Caco-2 (cell line): Measurements from ENCODE around the gene ARFGEF2. TPM values are rescaled to one million over a fixed set of nuclear protein-coding genes. Genes with fewer than 3 reads are reported as not detected.
"Not testable (repeated sequence)": the region's sequence is repeated elsewhere in the genome, so short reads cannot be mapped to it uniquely, and the experiment has no call there.

Experiments
- BruUV-seq: library from RNA; stranded (reverse); fragments of 400-500 nt; replicated peaks from 2 replicates; lab custom pipeline; 2021; lab: Mats Ljungman, UMichigan
- CTCF ChIA-PET: fragments of 300-600 bp; sonication (Branson Sonifier 250); formaldehyde crosslinking; loops from one replicate; lab custom pipeline; 2022; ENCODE audit warnings: antibody characterized with exemption; lab: Charles Lee
- POLR2A ChIA-PET: fragments of 300-600 bp; sonication (Branson Sonifier 250); formaldehyde crosslinking; loops from one replicate; lab custom pipeline; 2022; ENCODE audit warnings: antibody characterized with exemption; lab: Charles Lee
- DNase-seq, 2 experiments: peaks; one replicate each; pipeline versions ENCODE4 v3.0.0 to v3.0.0-alpha.2; 2020 to 2022
- H3K27me3 ChIP-seq: replicated peaks from 2 replicates; pipeline ENCODE4 v1.6.0; 2011; ENCODE audit warnings: low read length; ENCODE audit not compliant: control insufficient read depth, insufficient read depth
- H3K36me3 ChIP-seq: 2 replicates; pipeline ENCODE4 v1.5.1; 2011; ENCODE audit warnings: low read length; ENCODE audit not compliant: control insufficient read depth, insufficient read depth
- H3K4me1 ChIP-seq: fragments of 250-450 bp; sonication (Bioruptor Pico); 2 replicates; pipeline ENCODE4 v1.5.1; 2020; ENCODE audit warnings: mild to moderate bottlenecking
- H3K4me3 ChIP-seq: 2 replicates; pipeline ENCODE4 v1.5.1; 2011; ENCODE audit warnings: low read depth, mild to moderate bottlenecking, control low read depth, low read length
- H3K9me3 ChIP-seq: fragments of 250-450 bp; sonication (Bioruptor Pico); 2 replicates; pipeline ENCODE4 v1.5.1; 2020; ENCODE audit warnings: mild to moderate bottlenecking, moderate library complexity
- H3K27ac Mint-ChIP-seq: one replicate; pipeline ENCODE4 v1.8.0; 2022; ENCODE audit warnings: mixed read lengths; ENCODE audit not compliant: unreplicated experiment
- H3K27me3 Mint-ChIP-seq: one replicate; pipeline ENCODE4 v1.8.0; 2022; ENCODE audit warnings: mixed read lengths; ENCODE audit not compliant: insufficient read depth, unreplicated experiment
- H3K36me3 Mint-ChIP-seq: one replicate; pipeline ENCODE4 v1.8.0; 2022; ENCODE audit warnings: mild to moderate bottlenecking, mixed read lengths; ENCODE audit not compliant: insufficient read depth, unreplicated experiment
- H3K4me1 Mint-ChIP-seq: one replicate; pipeline ENCODE4 v1.8.0; 2022; ENCODE audit warnings: low read depth, mixed read lengths; ENCODE audit not compliant: unreplicated experiment
- H3K4me3 Mint-ChIP-seq: one replicate; pipeline ENCODE4 v1.8.0; 2022; ENCODE audit warnings: mild to moderate bottlenecking, moderate library complexity, mixed read lengths; ENCODE audit not compliant: unreplicated experiment
- H3K9me3 Mint-ChIP-seq: one replicate; pipeline ENCODE4 v1.8.0; 2022; ENCODE audit warnings: mixed read lengths; ENCODE audit not compliant: unreplicated experiment
- intact Hi-C: fragments of 100-400 bp; cut with micrococcal nuclease; formaldehyde crosslinking; loops from one replicate; pipeline ENCODE4 v1.10.0; 2022; ENCODE audit not compliant: unreplicated experiment
- total RNA-seq: library from RNA; stranded (reverse); gene quantifications from 2 replicates; pipeline ENCODE4 v1.2.3, GENCODE V29; 2022
- TF ChIP-seq, protein P1 (sequence below), 2 experiments: fragments of 200-600 bp in 1 of 2; IDR thresholded peaks; 1 replicate in 1 of 2; 2 replicates in 1 of 2; pipeline versions ENCODE4 v1.5.1 to v1.8.0; 2011 to 2022; ENCODE audit warnings: antibody characterized with exemption in 1 of 2, control low read depth in 1 of 2, inconsistent platforms in 1 of 2, low read depth in 1 of 2, low read length in 1 of 2, mild to moderate bottlenecking in 1 of 2, moderate library complexity in 1 of 2; ENCODE audit not compliant: insufficient read depth in 1 of 2, severe bottlenecking in 1 of 2, unreplicated experiment in 1 of 2

Gene ARFGEF2
- total RNA-seq, 1 experiment from 2014 or later, result 78.8 TPM

GRCh38 chr20:49024220-49024619 lies 102.7 kb downstream of the ARFGEF2 start:
- H3K4me1 Mint-ChIP-seq, result no peaks in the 10 kb centered on the region
- Histone ChIP-seq H3K27me3 (no peaks in the 10 kb centered on the region), H3K4me1 (no peaks in the 10 kb centered on the region), H3K4me3 (no peak overlapping the region), H3K36me3 (peaks cover 19% of the 10 kb centered on the region), H3K9me3 (no peaks in the 10 kb centered on the region)
- CTCF ChIA-PET, result no interaction called here
- H3K27ac Mint-ChIP-seq, result no peak overlapping the region
- no peak overlapping the region for H3K4me3 Mint-ChIP-seq
- DNase-seq, result peak in 1 of 2 experiments; percentile 12
- POLR2A ChIA-PET, result no interaction called here
- intact Hi-C loops, result no loop called here
- no peaks in the 10 kb centered on the region for H3K9me3 Mint-ChIP-seq
- TF ChIP-seq, protein P1, sequence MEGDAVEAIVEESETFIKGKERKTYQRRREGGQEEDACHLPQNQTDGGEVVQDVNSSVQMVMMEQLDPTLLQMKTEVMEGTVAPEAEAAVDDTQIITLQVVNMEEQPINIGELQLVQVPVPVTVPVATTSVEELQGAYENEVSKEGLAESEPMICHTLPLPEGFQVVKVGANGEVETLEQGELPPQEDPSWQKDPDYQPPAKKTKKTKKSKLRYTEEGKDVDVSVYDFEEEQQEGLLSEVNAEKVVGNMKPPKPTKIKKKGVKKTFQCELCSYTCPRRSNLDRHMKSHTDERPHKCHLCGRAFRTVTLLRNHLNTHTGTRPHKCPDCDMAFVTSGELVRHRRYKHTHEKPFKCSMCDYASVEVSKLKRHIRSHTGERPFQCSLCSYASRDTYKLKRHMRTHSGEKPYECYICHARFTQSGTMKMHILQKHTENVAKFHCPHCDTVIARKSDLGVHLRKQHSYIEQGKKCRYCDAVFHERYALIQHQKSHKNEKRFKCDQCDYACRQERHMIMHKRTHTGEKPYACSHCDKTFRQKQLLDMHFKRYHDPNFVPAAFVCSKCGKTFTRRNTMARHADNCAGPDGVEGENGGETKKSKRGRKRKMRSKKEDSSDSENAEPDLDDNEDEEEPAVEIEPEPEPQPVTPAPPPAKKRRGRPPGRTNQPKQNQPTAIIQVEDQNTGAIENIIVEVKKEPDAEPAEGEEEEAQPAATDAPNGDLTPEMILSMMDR (IDR thresholded peaks at IDR 0.05; ENCODE audit: insufficient read depth in 1 of 2, low read depth in 1 of 2, low read length in 1 of 2, severe bottlenecking in 1 of 2, unreplicated experiment in 1 of 2), result no peak
- no peaks in the 10 kb centered on the region for H3K27me3 Mint-ChIP-seq
- H3K36me3 Mint-ChIP-seq, result peaks cover 94% of the 10 kb centered on the region
- BruUV-seq, result no TSS peak

- not testable (repeated sequence) for BruUV-seq, H3K27me3 Mint-ChIP-seq, H3K9me3 ChIP-seq, H3K4me1 Mint-ChIP-seq, H3K4me3 ChIP-seq, H3K27me3 ChIP-seq, H3K4me3 Mint-ChIP-seq, H3K4me1 ChIP-seq, H3K27ac Mint-ChIP-seq, H3K9me3 Mint-ChIP-seq
- H3K36me3 ChIP-seq, result peaks cover 15% of the 10 kb centered on the region
- intact Hi-C loops, result loop anchor here (2.0 kb wide), 1 partner anchor 17 kb away; no protein-coding TSS in a partner anchor
- DNase-seq, result peak in 1 of 2 experiments; percentile 9
- peaks cover 97% of the 10 kb centered on the region for H3K36me3 Mint-ChIP-seq
- ChIA-PET POLR2A (interaction anchor here (1.5 kb wide), 1 partner anchor 18 kb away, joined by 4 read pairs; the partner anchor contains the start of gene CSE1L), CTCF (interaction anchor here (0.9 to 1.4 kb wide), 6 partner anchors 8 to 371 kb away, joined by 3 to 9 read pairs (median 4); partner anchors contain the start of gene CSE1L)
These were observed 106.7 kb downstream of the ARFGEF2 start for GRCh38 chr20:49028177-49028576.

DNA sequence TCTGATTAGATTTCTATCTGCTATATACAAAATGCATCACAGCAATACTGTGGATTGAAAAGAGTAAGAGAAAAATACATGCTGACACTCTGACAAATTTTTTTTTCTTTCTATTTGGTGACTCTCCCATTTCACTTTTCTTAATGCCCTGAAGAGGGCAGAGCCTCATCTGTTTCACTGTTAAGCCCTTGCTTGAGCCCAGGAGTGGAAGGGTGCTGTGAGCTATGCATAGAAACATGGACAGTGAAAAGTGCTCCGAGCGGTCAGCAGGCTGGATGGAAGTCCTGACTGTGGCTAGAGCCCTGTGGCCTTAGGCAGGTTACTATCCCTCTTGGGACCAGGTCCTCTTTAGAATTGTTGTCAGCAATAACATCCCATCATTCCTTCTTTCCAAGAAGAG lies 107.2 kb downstream of the ARFGEF2 start:
- ChIA-PET CTCF (interaction anchor here (0.9 to 1.4 kb wide), 7 partner anchors 9 to 371 kb away, joined by 3 to 9 read pairs (median 3); partner anchors contain the start of gene CSE1L), POLR2A (interaction anchor here (0.6 to 1.5 kb wide), 2 partner anchors 18 to 1709 kb away, joined by 3 to 4 read pairs; partner anchors contain the start of gene CSE1L)
- Histone ChIP-seq H3K9me3 (no peaks in the 10 kb centered on the region), H3K27me3 (no peaks in the 10 kb centered on the region), H3K4me3 (no peak overlapping the region), H3K36me3 (peaks cover 16% of the 10 kb centered on the region), H3K4me1 (no peaks in the 10 kb centered on the region)
- TF ChIP-seq, protein P1 (IDR thresholded peaks at IDR 0.05; ENCODE audit: insufficient read depth in 1 of 2, low read depth in 1 of 2, low read length in 1 of 2, severe bottlenecking in 1 of 2, unreplicated experiment in 1 of 2), result peak; percentile 72 to 82
- Mint-ChIP-seq H3K4me3 (no peak overlapping the region), H3K36me3 (peaks cover 97% of the 10 kb centered on the region), H3K4me1 (no peaks in the 10 kb centered on the region), H3K27me3 (no peaks in the 10 kb centered on the region), H3K27ac (no peak overlapping the region), H3K9me3 (no peaks in the 10 kb centered on the region)
- peak; percentile 55 to 58 for DNase-seq
- intact Hi-C loops, result loop anchor here (2.0 kb wide), 1 partner anchor 16 kb away; no protein-coding TSS in a partner anchor
- no TSS peak for BruUV-seq
